HK-2 (cell line): ENCODE data around the gene CFD.
"Not testable (repeated sequence)": the region's sequence is repeated elsewhere in the genome, so short reads cannot be mapped to it uniquely, and the experiment has no call there.

ENCODE experiments used
- DNase-seq: peaks from one replicate; pipeline ENCODE4 v3.0.0-alpha.2; 2018; ENCODE audit not compliant: unreplicated experiment

Gene CFD

DNA sequence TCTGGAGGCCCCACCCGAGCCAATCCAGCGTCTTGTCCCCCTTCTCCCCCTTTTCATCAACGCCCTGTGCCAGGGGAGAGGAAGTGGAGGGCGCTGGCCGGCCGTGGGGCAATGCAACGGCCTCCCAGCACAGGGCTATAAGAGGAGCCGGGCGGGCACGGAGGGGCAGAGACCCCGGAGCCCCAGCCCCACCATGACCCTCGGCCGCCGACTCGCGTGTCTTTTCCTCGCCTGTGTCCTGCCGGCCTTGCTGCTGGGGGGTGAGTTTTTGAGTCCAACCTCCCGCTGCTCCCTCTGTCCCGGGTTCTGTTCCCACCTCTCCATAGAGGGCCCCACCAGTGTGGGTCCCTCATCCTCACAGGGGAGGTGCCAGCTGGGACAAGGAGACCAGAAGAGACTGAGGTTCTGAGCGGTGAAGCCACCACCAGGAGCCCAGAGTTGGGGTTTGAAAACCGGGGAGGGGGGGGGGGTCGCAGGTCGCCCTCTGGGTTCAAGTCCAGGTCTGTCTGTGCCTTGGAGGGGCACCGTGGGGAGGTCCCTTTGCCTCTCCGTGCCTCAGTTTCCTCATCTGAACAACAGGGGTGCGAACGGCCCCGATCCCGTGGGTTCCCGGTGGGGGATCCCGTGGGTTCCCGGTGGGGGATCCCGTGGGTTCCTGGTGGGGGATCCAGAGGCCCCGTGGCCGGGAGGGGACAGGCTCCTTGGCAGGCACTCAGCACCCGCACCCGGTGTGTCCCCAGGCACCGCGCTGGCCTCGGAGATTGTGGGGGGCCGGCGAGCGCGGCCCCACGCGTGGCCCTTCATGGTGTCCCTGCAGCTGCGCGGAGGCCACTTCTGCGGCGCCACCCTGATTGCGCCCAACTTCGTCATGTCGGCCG lies 7.1 kb upstream of the CFD start, which contains the start of gene ELANE:
TSS of gene ELANE (plus strand) at position 168 of the 878 bp plus-strand sequence. CDS start at position 194, 26 bp downstream.
- no peak for DNase-seq

DNA sequence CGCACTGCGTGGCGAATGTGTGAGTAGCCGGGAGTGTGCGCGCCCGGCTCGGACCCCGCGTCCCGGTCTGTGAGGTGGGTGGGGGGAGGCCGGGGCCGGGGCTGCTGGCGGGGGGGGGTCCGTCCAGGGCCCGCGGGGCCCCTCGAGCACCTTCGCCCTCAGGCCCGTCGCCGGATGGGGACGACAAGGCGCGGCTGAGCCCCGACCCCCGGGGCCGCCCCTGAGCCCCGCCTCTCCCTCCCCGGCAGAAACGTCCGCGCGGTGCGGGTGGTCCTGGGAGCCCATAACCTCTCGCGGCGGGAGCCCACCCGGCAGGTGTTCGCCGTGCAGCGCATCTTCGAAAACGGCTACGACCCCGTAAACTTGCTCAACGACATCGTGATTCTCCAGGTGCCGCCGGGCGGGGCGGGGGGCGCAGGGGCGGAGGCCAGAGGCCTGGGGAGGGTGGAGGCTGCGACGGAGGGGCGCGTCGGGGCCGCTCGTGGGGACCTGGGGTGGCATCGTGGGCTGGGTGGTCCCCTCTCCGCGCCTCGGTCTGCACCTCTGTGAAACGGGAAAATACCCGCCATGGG lies 6.4 kb upstream of the CFD start:
- no peak for DNase-seq

DNA sequence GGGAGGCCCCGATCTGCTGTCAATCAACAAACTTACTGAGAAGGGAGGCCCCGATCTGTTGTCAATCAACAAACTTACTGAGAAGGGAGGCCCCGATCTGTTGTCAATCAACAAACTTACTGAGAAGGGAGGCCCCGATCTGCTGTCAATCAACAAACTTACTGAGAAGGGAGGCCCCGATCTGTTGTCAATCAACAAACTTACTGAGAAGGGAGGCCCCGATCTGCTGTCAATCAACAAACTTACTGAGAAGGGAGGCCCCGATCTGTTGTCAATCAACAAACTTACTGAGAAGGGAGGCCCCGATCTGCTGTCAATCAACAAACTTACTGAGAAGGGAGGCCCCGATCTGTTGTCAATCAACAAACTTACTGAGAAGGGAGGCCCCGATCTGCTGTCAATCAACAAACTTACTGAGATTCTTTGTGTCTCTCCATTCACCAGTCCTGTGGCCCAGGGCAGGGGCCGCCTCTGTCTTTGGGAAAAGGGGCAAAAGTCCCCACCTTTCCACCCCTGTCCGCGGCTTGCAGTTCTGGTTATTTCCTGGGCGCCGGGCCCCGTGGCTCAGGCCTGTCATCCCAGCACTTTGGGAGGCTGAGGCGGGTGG lies 5.7 kb upstream of the CFD start:
- not testable (repeated sequence) for DNase-seq

DNA sequence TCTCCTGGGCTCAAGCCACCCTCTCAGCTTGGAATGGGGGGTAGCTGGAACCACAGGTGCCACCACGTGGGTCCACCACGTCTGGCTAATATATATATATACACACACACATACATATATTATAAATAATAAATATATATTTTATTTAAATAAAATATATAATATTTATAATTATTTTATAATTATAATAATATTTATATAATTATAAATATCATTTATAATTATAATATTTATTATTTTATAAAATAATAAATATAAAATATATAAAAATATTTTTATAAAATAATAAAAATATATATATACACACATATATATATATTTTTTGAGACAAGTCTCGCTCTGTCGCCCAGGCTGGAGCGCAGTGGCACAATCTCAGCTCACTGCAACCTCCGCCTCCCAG lies 4.9 kb upstream of the CFD start:
- DNase-seq, result no peak

DNA sequence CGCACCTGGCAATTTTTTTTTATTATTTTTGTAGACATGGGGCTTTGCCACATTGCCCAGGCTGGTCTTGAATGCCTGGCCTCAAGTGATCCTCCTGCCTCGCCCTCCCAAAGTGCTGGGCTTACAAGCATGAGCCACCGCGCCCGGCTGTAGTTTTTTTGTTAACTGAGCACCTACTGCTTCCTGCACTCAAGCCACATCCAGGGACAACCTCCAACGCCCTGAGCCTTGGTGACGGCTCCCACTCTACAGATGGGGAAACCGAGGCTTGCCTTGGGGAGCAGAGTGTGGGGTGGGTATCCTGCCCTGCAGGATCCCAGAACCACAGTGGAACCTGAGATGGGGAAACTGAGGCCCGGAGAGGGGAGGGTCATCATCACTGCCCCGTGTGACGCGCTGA lies 4.3 kb upstream of the CFD start:
- no peak for DNase-seq

DNA sequence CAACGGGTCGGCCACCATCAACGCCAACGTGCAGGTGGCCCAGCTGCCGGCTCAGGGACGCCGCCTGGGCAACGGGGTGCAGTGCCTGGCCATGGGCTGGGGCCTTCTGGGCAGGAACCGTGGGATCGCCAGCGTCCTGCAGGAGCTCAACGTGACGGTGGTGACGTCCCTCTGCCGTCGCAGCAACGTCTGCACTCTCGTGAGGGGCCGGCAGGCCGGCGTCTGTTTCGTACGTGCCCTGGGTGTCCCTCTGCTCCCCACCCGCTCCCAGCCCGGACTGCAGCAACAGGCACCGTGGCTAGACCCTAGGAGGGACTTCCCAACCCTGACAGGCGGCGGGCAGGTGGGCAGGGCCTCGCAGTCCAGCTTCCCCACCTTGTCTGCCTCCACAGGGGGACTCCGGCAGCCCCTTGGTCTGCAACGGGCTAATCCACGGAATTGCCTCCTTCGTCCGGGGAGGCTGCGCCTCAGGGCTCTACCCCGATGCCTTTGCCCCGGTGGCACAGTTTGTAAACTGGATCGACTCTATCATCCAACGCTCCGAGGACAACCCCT lies 3.8 kb upstream of the CFD start:
- DNase-seq, result no peak

DNA sequence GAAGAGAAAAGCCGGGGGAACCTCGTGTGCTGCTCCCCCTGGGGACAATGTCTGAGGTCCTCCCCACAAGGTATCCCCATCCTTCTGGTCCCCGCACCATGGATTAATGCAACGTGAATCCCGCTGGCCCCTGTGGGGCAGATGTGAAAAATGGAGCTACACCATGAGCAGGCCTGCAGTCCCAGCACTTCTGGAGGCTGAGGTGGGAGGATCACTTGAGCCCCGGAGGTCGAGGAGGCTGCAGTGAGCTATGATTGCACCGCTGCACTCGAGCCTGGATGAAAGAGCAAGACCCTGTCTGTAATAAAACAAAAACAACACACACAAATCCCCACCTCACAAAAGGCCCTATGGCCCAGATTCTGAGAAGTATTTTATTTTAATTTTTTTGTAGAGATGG lies 1.2 kb upstream of the CFD start:
- DNase-seq, result no peak

DNA sequence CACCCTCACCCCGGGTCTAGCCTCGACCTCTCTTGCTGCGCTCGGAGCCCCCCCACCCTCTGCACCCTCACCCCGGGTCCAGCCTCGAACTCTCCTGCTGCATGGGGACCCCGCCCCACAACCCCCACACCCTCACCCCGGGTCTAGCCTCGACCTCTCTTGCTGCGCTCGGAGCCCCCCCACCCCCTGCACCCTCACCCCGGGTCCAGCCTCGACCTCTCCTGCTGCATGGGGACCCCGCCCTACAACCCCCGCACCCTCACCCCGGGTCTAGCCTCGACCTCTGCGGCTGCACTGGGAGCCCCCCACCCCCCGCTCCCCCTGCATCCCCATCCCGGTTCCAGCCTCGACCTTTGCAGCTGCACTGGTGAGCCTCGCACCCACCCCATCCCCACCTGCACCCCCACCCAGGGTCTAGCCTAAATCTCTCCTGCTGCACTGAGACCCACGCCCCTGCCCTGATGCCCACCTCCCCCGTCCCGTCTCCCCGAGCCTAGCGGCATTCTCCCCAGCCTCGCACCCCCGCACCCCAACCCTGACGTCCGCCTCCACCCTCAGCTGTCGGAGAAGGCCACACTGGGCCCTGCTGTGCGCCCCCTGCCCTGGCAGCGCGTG lies 1.8 kb downstream of the CFD start:
- no peak for DNase-seq

DNA sequence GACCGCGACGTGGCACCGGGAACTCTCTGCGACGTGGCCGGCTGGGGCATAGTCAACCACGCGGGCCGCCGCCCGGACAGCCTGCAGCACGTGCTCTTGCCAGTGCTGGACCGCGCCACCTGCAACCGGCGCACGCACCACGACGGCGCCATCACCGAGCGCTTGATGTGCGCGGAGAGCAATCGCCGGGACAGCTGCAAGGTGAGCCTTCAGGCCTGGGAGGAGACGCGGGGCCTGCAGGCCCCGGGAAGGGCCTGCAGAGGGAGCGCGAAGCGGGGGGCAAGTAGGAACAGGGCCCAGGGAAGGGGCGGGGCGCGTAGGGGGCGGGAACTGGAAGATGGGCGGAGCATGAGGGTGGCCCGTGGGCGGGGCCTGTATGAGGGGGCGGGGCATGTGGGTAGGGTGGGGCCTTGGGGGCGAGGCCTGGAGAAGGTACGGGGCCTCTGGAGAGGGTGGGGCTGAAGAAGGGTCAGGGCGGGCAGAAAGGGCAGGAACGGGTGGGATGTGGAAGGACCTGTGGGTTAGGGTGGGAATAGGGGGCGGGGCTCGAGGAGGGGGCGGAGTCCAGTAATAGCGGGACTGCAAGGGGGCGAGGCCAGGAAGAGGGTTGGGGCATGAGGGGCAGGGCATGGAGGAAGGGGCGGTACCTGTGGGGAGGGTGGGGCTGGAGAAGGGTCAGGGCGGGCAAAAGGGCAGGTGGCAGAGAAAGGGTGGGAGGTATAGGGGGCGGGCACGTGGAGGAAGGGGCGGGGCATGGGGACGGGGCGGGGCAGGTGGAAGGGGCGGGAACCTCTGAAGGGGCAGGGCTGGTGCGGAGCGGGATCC lies 2.5 kb downstream of the CFD start:
- no peak for DNase-seq

DNA sequence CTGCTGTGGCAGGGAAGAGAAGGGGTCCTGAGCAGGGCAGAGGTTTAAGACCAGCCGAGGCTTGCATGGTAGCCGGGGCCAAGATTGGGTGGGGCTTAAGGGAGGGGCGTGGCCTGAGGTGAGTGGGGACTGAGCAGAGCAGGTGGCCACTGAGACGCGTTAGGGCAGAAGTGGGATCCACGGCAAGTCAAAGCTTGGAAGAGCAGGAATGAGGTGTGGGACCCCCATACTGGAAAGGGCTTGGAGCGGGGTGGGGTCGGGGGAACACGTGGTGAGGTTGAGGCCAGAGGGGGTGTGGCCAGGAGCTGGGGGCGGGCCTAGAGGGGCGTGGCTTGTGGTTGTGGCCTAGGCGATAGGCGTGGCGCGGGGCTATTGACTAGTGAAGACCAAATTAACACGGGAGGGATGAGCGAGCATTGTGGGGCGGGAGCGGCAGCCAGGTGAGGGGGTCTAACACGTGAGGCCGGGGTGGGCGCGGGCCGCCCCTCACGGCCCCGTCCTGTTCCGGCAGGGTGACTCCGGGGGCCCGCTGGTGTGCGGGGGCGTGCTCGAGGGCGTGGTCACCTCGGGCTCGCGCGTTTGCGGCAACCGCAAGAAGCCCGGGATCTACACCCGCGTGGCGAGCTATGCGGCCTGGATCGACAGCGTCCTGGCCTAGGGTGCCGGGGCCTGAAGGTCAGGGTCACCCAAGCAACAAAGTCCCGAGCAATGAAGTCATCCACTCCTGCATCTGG lies 3.3 kb downstream of the CFD start:
- DNase-seq, result no peak

DNA sequence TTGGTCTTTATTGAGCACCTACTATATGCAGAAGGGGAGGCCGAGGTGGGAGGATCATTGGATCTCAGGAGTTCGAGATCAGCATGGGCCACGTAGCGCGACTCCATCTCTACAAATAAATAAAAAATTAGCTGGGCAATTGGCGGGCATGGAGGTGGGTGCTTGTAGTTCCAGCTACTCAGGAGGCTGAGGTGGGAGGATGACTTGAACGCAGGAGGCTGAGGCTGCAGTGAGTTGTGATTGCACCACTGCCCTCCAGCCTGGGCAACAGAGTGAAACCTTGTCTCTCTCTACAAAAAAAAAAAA lies 3.8 kb downstream of the CFD start:
- DNase-seq, result no peak

DNA sequence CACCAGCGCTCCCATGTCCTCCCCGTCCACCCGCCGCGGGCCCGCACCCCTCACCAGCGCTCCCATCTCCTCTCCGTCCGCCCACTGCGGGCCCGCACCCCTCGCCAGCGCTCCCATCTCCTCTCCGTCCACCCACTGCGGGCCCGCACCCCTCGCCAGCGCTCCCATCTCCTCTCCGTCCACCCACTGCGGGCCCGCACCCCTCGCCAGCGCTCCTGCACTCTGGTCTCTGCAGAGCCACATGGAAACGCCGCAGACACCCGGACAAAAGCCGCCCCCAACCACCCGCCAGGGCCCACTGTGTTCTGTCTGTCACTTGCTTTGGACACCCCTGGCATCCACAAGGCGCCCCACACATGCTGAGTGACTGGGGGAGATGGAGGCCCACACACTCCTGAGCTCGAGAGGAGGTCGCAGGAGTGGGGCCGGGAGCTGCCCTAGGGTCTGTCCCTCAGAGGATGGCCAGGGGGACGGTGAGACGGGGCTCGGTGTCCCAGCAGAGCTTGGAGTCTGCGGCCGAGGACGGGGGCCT lies 7.4 kb downstream of the CFD start:
- DNase-seq, result no peak

DNA sequence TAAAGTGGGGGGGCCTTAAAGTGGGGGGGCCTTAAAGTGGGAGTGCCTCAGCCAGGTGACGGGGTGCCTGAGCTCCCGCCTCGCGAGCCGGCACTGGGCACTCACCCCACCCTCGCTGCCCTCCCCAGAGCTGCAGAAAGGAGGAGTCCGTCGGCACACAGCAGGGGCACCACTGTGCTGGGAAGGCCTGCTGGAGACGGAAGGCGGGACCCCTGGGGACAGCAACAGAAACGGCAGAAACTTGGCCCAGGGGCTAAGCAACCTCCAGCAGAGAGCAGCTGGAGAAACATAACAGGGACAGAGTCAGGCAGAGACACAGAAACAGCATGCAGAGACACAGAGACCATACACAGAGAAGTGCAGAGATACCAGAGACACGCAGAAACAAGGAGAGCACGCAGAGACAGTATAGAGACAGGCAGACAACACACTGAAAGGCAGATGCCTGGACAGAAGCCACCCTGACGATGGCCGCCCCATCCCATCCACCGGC lies 7.9 kb downstream of the CFD start:
- DNase-seq, result no peak

DNA sequence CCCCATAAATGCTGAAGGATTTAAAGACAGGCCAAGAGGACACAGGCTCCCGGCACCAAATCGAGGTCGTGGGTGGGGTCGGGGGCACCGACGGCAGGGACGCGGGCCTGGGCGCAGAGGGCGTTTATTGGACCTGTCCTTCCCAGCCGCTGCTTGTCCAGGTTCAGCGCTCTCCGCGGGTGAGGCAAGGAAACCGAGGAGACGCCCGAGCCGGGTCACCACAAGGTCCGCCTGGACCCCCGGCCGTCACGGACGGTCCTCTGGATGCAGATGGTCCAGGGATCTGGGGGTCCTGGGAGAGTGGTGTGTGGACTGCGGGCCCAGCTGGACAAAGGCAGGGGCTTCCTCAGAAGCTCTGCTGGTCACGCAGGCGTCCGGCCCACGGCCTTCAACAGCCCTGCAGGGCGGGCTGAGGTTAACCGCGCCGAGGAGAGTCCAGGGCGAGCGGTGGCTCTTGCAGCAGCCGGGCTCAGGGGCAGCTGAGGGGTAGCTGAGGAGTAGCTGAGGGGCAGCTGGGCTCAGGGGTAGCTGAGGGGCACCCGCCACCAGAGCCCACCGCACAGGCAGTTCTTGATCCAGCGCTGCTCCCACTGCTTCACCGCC lies 8.5 kb downstream of the CFD start:
- no peak for DNase-seq

DNA sequence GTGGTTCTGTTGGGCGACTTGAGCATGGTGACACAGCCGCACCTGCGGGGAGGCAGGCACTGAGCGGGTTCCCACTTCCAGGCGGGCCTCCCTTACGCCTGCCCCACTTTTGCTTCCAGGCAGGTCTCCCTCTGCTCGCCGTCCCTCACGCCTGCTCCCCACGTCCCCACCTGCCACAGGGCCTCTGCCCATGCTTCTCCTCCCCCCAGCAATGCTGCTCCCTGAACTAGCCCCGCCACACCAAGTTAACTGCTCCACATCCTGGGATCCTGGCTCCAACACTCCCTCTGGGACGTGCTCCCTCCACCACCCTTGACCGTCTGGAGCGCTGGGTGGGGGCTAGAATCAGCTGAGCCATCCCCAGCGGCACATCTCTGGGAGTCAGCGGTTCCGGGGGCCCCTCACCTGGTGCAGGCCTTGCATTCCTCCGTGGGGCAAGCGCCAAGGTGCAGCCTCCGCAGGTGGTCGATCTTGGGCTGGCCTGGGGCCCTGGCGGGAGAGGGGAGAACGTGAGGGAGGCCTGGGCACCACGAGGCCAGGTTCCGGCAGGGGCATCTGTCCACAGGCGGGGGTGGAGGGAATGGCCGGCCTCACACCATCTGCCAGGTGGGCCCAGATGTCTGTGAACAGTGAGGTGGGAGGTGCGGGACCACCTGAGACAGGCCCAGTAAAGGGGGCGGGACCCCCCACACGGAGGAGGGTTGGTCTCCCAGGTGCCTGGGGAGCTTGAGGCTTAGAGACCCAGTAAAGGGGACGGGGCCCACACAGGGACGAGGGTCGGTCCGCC lies 9.2 kb downstream of the CFD start:
- DNase-seq, result no peak

DNA sequence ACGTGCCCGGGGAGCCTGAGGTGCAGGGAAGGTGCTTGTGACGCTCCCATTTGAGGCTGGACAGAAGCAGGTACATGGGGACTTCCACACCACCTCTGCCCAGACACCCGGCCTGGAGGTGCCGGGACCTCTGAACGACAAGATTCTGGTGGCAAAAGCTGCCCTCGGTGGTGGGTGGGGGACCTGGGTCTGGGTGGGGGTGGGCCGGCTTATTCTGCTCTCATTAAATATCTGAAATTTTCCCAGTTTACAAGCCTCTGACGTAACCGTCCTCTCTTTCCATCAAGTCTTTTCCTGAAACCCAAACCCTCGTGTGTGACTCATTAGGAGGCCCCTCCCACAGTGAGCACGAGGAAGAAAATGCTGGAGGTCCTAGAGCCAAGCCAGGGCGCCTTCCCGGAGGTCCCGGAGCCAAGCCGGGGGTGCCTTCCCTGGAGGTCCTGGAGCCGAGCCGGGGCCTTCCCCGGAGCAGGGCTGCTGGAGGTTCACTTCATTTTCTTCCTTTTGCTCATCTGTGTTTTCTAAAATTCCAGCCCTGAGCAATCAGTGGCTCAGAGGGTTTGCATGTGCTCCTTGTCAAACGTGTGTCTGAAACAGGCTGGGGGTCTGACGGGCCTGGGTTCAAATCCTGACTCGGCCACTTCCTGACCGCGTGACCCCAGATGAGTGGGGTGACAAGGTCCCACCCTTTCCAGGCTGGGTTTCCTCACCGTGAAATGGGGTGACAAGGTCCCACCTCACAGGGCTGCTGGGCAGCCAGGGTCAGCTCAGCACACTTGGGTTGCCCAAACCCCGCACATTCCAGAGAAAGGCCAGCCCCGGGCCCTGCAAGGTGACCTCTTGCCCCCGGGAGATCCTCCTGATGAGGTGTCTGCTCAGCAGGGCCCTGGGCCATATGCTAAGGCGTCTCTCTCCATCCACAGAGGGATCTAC lies 10.0 kb downstream of the CFD start:
- DNase-seq, result peak; percentile 71

DNA sequence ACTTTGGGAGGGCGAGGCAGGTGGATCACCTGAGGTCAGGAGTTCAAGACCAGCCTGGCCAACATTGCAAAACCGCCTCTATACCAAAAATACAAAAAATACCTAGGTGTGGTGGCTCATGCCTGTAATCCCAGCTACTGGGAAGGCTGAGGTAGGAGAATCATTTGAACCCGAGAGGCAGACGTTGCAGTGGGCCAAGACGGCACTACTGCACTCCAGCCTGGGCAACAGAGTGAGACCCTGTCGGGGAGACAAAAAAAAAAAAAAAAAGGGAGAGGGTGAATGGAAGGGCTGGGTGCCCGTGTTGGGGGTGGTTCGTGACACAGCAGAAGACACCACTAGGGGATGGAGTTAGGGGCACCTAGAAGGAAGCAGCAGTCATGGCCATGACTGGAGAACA lies 10.8 kb downstream of the CFD start:
- no peak for DNase-seq

DNA sequence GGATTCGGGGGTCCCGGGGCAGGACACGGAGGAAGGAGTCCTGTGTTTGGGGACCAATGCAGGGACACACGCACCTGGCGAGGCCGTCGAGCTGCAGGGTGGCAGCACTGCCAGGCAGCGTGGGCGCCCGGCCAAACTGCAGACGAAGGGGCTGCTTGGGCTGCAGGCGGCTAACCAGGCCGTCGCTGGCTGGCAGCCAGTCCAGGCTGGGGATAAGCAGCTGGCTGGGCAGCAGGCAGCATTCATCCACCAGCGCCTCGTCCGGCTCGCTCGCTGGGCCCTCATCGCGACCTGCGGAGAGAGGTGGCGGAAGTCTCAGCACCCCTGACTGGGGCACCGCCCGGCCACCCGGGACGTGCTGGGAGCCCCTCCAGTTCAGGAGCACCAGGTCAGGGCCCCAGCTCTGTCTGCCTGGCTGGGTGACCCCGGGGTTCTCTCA lies 11.5 kb downstream of the CFD start:
- no peak for DNase-seq
